B cell (primary cell): ENCODE data around the gene PSMA3. TPM values are rescaled to one million over a fixed set of nuclear protein-coding genes. Genes with fewer than 3 reads are reported as not detected.

Experiments used
- ATAC-seq: fragments of 200-7000 bp; cut with Tn5 transposase; one replicate; pipeline ENCODE4 v1.10.0; 2021; ENCODE audit warnings: low read depth, mild to moderate bottlenecking, moderate number of reproducible peaks, moderate library complexity
- CTCF ChIA-PET: fragments of 350-600 bp; sonication (Branson Sonifier 250); formaldehyde crosslinking; loops from one replicate; lab custom pipeline; 2021; ENCODE audit warnings: antibody characterized with exemption, inconsistent platforms; lab: Charles Lee
- POLR2A ChIA-PET: fragments of 350-600 bp; sonication (Branson Sonifier 250); formaldehyde crosslinking; loops from one replicate; lab custom pipeline; 2021; ENCODE audit warnings: antibody characterized with exemption; lab: Charles Lee
- DNase-seq: peaks from one replicate; pipeline ENCODE4 v3.0.0; 2013
- H2AFZ ChIP-seq: 2 replicates; pipeline ENCODE4 v1.6.1; 2012; ENCODE audit warnings: mild to moderate bottlenecking, low read depth, low read length; ENCODE audit not compliant: insufficient read depth, poor library complexity, severe bottlenecking
- H3K27ac ChIP-seq, 2 donors: 1 replicate in 1 of 2; 2 replicates in 1 of 2; pipeline ENCODE4 v1.5.1; 2012 to 2013; ENCODE audit warnings: low read length in 2 of 2, mild to moderate bottlenecking in 2 of 2, moderate library complexity in 1 of 2
- H3K27me3 ChIP-seq, 4 experiments: fragments of 200-600 bp in 1 of 4; sonication (generic) in 1 of 4; replicated peaks in 1 of 4; 1 replicate in 2 of 4; 2 replicates in 2 of 4; pipeline versions ENCODE4 v1.6.1 to v1.7.0; 2013 to 2016; ENCODE audit warnings: low read length in 3 of 4, mild to moderate bottlenecking in 2 of 4, mixed read lengths in 1 of 4, moderate library complexity in 1 of 4; ENCODE audit not compliant: insufficient read depth in 4 of 4, control insufficient read depth in 3 of 4; ENCODE audit errors: control extremely low read depth in 1 of 4
- H3K36me3 ChIP-seq, 2 experiments: replicated peaks in 1 of 2; 1 replicate in 1 of 2; 2 replicates in 1 of 2; pipeline versions ENCODE4 v1.6.1 to v1.7.1; 2013; ENCODE audit warnings: low read length in 1 of 2; ENCODE audit not compliant: insufficient read depth in 2 of 2, control insufficient read depth in 1 of 2; ENCODE audit errors: control extremely low read depth in 1 of 2, extremely low read depth in 1 of 2
- H3K4me1 ChIP-seq, 2 donors: fragments of 200-600 bp in 1 of 2; sonication (generic) in 1 of 2; 1 replicate in 1 of 2; 2 replicates in 1 of 2; pipeline versions ENCODE4 v1.5.1 to v1.6.1; 2013 to 2017; ENCODE audit warnings: low read length in 2 of 2; ENCODE audit not compliant: control insufficient read depth in 2 of 2, insufficient read depth in 2 of 2
- H3K4me2 ChIP-seq: replicated peaks from 2 replicates; pipeline ENCODE3; 2012; ENCODE audit warnings: mild to moderate bottlenecking, low read depth, low read length; ENCODE audit not compliant: poor library complexity, severe bottlenecking
- H3K4me3 ChIP-seq, 5 experiments: fragments of 200-600 bp in 1 of 5; sonication (generic) in 1 of 5; 1 replicate in 3 of 5; 2 replicates in 2 of 5; pipeline versions ENCODE4 v1.5.1 to v1.7.0; 2011 to 2016; ENCODE audit warnings: low read length in 4 of 5, mild to moderate bottlenecking in 4 of 5, low read depth in 2 of 5, control low read depth in 1 of 5, moderate library complexity in 1 of 5; ENCODE audit not compliant: insufficient read depth in 1 of 5; ENCODE audit errors: control extremely low read depth in 1 of 5, extremely low read depth in 1 of 5
- H3K79me2 ChIP-seq: fragments of 200-600 bp; sonication (generic); one replicate; pipeline ENCODE4 v1.6.0; 2016; ENCODE audit warnings: low read length; ENCODE audit not compliant: control insufficient read depth, insufficient read depth
- H3K9ac ChIP-seq: fragments of 200-600 bp; sonication (generic); 2 replicates; pipeline ENCODE4 v1.6.1; 2017; ENCODE audit warnings: mild to moderate bottlenecking, low read length, moderate library complexity
- H3K9me3 ChIP-seq, 3 donors: one replicate each; pipeline versions ENCODE4 v1.6.1 to v1.7.1; 2013; ENCODE audit warnings: low read length in 2 of 3; ENCODE audit not compliant: control insufficient read depth in 2 of 3, insufficient read depth in 1 of 3; ENCODE audit errors: control extremely low read depth in 1 of 3
- H4K20me1 ChIP-seq: 2 replicates; pipeline ENCODE4 v1.6.0; 2012; ENCODE audit warnings: mild to moderate bottlenecking, low read length; ENCODE audit not compliant: insufficient read depth, control insufficient read depth, poor library complexity, severe bottlenecking
- H3K27ac Mint-ChIP-seq: one replicate; pipeline ENCODE4 v1.8.0; 2021; ENCODE audit warnings: mixed read lengths
- H3K27me3 Mint-ChIP-seq: one replicate; pipeline ENCODE4 v1.8.0; 2021; ENCODE audit warnings: mixed read lengths
- H3K4me1 Mint-ChIP-seq: one replicate; pipeline ENCODE4 v1.8.0; 2021; ENCODE audit warnings: mixed read lengths
- H3K4me3 Mint-ChIP-seq: one replicate; pipeline ENCODE4 v1.8.0; 2021; ENCODE audit warnings: mixed read lengths
- H3K9me3 Mint-ChIP-seq: one replicate; pipeline ENCODE4 v1.8.0; 2022; ENCODE audit warnings: mixed read lengths; ENCODE audit not compliant: insufficient read depth
- EZH2 ChIP-seq: IDR thresholded peaks from 2 replicates; pipeline ENCODE4 v1.6.1; 2012; ENCODE audit warnings: borderline replicate concordance, low read depth, mild to moderate bottlenecking, moderate library complexity, low read length; ENCODE audit not compliant: insufficient read depth, poor library complexity, severe bottlenecking
- WGBS: methylation state at CpG from one replicate; pipeline ENCODE4 v1.1.5; 2013; ENCODE audit warnings: missing lambda C conversion rate; ENCODE audit not compliant: insufficient coverage; 5-methylcytosine and 5-hydroxymethylcytosine counted together
- intact Hi-C: fragments of 100-400 bp; cut with micrococcal nuclease; formaldehyde crosslinking; loops from one replicate; pipeline ENCODE4 v1.10.0; 2022
- polyA plus RNA-seq: library from polyadenylated mRNA; depleted of rRNA; stranded (reverse); fragments of >200 nt; gene quantifications from 2 replicates; pipeline ENCODE4 v1.2.3, GENCODE V29; 2012
- total RNA-seq, 2 donors: library from RNA; stranded (reverse); fragments of 120-200 nt in 1 of 2; gene quantifications; 1 replicate in 1 of 2; 2 replicates in 1 of 2; pipeline versions ENCODE4 v1.2.3 to v1.2.4, GENCODE V29; 2013 to 2022
- TF ChIP-seq, protein P1 (sequence below): fragments of 200-600 bp; IDR thresholded peaks from one replicate; pipeline ENCODE4 v1.8.0; 2022; ENCODE audit warnings: antibody characterized with exemption, mild to moderate bottlenecking

PSMA3 gene
- total and polyA plus RNA-seq, 2 donors (not counting 1 experiment from before 2014, with no cell fraction given) = 57.3 to 99.2 TPM

GRCh38 chr14:58297762-58298476 lies 53.3 kb downstream of the PSMA3 start:
- ChIA-PET CTCF (interaction anchor here (0.7 to 2.0 kb wide), 6 partner anchors 11 to 130 kb away, joined by 3 to 5 read pairs (median 4); partner anchors contain the start of genes KIAA0586, PSMA3, TIMM9 and TOMM20L), POLR2A (interaction anchor here (0.5 to 2.8 kb wide), 8 partner anchors 8 to 1102 kb away, joined by 3 to 23 read pairs (median 4); partner anchors contain the start of genes ACTR10, KIAA0586, PSMA3 and TIMM9)
- Mint-ChIP-seq H3K4me3 (no peak overlapping the region), H3K27me3 (no peaks in the 10 kb centered on the region), H3K4me1 (peaks cover 43% of the 10 kb centered on the region), H3K9me3 (no peaks in the 10 kb centered on the region), H3K27ac (no peak overlapping the region)
- Histone ChIP-seq H4K20me1 (peaks cover 37% of the 10 kb centered on the region), H3K9me3 (no peaks in the 10 kb centered on the region), H3K27me3 (no peaks in the 10 kb centered on the region), H3K36me3 (peaks cover 10 to 33% of the 10 kb centered on the region in 2 experiments), H3K79me2 (peaks cover 83% of the 10 kb centered on the region), H3K4me3 (peak overlapping the region; percentile 85 to 98 (median 91)), H3K27ac (peak overlapping the region; percentile 96 to 98), H3K4me2 (peak overlapping the region; percentile 82), H2AFZ (peak overlapping the region; percentile 93), H3K4me1 (peaks cover 21 to 33% of the 10 kb centered on the region in 2 donors), H3K9ac (peak overlapping the region; percentile 94)
- peak; percentile 100 for TF ChIP-seq EZH2
- TF ChIP-seq, protein P1, sequence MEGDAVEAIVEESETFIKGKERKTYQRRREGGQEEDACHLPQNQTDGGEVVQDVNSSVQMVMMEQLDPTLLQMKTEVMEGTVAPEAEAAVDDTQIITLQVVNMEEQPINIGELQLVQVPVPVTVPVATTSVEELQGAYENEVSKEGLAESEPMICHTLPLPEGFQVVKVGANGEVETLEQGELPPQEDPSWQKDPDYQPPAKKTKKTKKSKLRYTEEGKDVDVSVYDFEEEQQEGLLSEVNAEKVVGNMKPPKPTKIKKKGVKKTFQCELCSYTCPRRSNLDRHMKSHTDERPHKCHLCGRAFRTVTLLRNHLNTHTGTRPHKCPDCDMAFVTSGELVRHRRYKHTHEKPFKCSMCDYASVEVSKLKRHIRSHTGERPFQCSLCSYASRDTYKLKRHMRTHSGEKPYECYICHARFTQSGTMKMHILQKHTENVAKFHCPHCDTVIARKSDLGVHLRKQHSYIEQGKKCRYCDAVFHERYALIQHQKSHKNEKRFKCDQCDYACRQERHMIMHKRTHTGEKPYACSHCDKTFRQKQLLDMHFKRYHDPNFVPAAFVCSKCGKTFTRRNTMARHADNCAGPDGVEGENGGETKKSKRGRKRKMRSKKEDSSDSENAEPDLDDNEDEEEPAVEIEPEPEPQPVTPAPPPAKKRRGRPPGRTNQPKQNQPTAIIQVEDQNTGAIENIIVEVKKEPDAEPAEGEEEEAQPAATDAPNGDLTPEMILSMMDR = no peak
- WGBS = 0% methylated on average over 37 of the region's 40 CpGs
- ATAC-seq (peak; percentile 80), DNase-seq (peak; percentile 99)
- intact Hi-C loops = loop anchor here (1.0 to 5.0 kb wide), 7 partner anchors 17 to 1949 kb away; partner anchors contain the start of genes KIAA0586, PPM1A, PSMA3 and TIMM9
